Mammary epithelial cell (primary cell): ENCODE measurements around the gene PPP1R13B.

Experiments
- CTCF ChIP-seq, 2 donors: IDR thresholded peaks in 1 of 2; conservative IDR thresholded peaks in 1 of 2; 2 replicates each; pipeline ENCODE4 v1.5.1; 2011 to 2012; ENCODE audit warnings: inconsistent platforms in 2 of 2, low read length in 2 of 2, mild to moderate bottlenecking in 2 of 2, control low read depth in 1 of 2, low read depth in 1 of 2; ENCODE audit not compliant: insufficient read depth in 1 of 2; ENCODE audit errors: extremely low read depth in 1 of 2
- EZH2 ChIP-seq: IDR thresholded peaks from 2 replicates; pipeline ENCODE4 v1.6.1; 2012; ENCODE audit warnings: low read length, inconsistent platforms, borderline replicate concordance

GRCh38 chr14:103732868-103733620 is 114.3 kb downstream of the PPP1R13B start:
- TF ChIP-seq EZH2: no peak
- TF ChIP-seq CTCF (conservative IDR thresholded peaks at IDR 0.05 in 1 of 2, IDR thresholded peaks at IDR 0.05 in 1 of 2; ENCODE audit: extremely low read depth in 1 of 2, insufficient read depth in 1 of 2, low read depth in 1 of 2, low read length in 2 of 2): no peak
